GM19351 (cell line): ENCODE results near the gene HNF1A.

Experiments used
- ATAC-seq: cut with Tn5 transposase; IDR thresholded peaks from one replicate; pipeline ENCODE4 v1.9.1; 2021; ENCODE audit warnings: mild to moderate bottlenecking, moderate library complexity; ENCODE audit not compliant: unreplicated experiment

HNF1A gene

GRCh38 chr12:121009741-121010140 lies 31.4 kb downstream of the HNF1A start:
- ATAC-seq: no peak

- ATAC-seq: no peak
These were observed 32.5 kb downstream of the HNF1A start for GRCh38 chr12:121010860-121011259.

DNA sequence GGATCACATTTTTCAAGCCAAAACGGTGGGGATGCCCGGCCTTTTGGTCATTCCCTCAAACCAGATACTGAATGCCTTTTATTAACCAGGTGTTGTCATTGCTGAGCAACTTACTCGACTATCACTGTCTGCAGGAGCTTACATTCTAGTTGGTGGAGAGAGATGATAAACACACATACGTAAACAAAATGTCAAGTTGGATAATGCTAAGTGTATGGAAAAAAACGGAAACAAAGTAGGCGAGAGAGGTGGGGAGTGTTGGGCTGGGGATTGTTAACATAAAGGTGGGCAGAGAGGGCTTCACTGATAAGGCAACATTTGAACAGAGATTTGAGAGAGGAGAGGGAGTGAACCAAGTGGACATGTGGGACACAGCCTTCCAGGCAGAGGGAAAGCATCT lies 33.5 kb downstream of the HNF1A start:
- ATAC-seq: no peak

DNA sequence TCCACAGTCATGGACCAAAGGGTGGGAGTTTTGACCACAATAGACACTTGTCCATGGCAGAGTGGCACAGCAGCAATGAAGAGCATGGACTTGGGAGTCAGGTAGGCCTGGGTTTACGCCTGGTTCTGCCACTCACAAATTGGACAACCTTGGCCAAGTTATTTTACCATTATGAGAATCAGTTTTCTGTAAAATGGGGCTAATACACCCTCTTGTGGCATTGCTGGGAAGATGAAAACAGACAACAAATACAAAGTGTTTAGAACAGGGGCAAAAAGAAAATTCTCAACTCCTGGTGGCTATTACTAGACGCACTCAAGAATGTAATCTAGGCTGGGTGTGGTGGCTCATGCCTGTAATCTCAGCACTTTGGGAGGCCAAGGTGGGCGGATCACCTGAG lies 35.4 kb downstream of the HNF1A start:
- no peak for ATAC-seq

DNA sequence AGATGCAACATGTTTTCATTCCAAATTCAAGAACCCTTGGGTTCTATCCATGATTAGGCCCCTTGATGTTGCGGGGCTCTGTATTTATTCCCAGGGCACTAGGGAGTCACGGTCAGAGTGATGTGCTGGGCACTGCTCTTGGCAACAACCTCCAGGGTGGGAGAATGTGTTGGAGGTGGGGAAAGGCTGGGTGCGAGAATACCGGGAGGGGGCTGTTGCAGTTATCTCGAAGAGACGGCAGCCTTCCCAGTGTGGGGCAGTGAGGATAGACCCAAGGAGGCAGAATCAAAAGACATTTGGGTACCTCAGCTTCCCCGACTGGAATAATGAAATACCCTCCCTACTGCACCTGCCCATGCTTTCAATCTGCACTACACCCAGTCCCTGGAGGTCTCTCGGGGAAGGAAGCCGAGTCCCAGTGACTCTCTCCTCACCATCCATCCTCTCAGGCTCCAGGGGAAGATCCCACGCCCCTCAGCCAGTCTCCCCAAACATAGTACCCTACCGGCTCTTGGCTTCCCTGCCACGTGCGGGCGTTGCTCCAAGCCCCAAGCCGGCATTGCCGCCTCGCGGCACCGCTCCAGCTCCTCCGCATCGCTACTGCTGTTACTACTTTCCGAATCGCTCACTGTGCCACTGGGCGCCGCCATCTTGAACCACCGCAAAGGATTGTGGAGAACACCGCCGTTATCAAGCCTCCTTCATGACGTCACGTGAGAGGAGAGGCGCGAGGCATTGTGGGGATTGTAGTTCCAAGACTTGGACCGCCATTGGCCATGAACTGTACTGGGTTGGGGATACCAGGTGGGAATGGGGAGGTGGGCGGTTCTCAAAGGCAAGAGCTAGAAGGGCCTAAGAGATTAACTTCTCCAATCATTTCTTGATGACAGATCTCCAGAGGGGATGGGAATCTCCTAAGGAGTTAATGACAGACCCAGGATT lies 37.8 kb downstream of the HNF1A start, which contains the start of gene C12orf43:
Gene C12orf43, minus strand, starts transcription at position 663 of the 942 bp plus-strand sequence. Its CDS starts 13 bp downstream, at position 650.
- ATAC-seq: peak; percentile 99

- ATAC-seq: no peak
These were observed 39.7 kb downstream of the HNF1A start for GRCh38 chr12:121017966-121018491.

DNA sequence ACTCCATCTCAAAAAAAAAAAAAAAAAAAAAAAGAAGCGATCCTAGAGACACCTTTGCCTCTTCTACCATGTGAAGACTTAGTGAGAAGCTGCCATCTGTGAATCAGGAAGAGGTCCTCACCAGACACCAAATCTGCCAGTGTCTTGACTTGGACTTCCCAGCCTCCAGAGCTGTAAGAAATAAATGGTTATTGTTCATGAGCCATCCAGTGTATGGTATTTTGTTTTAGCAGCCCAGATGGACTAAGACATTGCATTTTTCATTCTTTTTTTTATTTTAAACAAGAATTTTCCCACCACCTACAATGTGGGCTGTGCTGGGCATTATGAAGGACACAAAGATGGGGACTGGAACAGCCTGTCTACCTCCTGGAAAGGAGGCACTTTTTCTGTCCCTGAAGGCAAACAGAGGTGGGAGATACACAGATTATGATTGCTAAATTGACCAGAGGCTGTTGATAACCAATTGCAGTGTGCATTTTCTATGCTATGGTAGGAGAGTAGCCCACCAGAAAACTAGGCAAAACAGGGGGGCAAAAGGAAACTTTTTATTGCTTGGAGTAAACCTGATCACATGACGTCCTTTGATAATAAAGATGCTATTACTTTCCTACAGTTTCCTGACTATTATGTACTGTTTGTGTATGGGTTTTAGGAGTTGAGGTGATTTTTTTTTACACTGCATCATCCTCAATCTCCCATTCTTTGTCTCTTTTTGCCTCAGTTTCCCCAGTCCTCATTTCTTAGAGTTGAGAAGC lies 40.7 kb downstream of the HNF1A start:
- ATAC-seq: no peak

DNA sequence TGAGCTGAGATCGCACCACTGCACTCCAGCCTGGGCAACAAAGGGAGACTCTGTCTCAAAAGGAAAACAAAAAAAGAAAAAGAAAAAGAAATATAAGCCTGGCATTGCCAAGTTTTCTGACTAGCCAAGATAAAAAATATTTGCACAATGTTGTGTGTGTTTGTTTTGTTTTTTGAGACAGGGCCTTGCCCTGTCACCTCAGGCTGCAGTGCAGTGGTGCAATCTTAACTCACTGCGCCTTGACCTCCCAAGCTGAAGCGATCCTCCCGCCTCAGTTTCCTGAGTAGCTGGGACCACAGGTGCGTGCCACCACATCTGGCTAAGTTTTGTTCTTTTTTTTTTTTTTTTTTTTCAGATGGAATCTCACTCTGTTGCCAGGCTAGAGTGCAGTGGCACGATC lies 43.4 kb downstream of the HNF1A start:
- ATAC-seq: no peak

DNA sequence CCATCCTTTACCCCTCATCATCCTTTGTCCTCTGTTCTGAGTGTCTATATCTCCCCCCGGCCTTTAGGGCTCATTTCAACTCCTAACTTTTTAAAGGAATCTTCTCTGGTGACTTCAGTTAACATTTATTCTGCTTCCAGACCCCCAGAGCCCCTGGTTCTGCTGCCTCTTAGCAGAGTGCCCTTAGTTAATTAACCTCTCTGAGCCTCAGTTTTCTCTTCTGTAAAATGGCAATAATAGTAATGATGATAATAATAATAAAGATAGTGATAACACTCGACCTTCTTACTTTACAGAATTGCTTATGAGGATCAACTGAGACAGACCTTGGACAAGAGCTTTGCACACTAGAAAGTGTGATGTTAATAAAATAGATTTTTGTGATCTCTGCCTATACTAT lies 44.4 kb downstream of the HNF1A start:
- no peak for ATAC-seq

DNA sequence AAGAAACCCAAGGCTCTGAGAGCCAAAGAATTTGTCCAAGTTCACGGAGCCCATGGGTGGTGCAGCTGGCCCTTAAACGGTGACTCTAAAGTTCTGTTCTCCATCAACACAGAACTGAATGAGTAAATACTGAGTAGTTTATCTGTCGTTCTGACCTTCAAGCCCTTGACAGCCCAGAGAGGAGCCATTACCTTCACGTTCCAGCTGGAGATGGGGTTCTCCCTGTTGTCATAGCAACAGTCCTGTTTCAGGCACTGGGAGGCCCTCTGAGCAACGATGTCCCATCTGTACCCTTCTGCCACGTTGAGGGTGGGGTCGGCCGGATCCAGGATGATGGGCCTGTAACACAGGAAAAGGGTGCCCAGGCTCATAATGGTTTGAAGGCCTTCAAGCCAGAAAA lies 45.5 kb downstream of the HNF1A start:
- ATAC-seq: no peak

GRCh38 chr12:121025442-121026226 lies 47.3 kb downstream of the HNF1A start:
- ATAC-seq: no peak

DNA sequence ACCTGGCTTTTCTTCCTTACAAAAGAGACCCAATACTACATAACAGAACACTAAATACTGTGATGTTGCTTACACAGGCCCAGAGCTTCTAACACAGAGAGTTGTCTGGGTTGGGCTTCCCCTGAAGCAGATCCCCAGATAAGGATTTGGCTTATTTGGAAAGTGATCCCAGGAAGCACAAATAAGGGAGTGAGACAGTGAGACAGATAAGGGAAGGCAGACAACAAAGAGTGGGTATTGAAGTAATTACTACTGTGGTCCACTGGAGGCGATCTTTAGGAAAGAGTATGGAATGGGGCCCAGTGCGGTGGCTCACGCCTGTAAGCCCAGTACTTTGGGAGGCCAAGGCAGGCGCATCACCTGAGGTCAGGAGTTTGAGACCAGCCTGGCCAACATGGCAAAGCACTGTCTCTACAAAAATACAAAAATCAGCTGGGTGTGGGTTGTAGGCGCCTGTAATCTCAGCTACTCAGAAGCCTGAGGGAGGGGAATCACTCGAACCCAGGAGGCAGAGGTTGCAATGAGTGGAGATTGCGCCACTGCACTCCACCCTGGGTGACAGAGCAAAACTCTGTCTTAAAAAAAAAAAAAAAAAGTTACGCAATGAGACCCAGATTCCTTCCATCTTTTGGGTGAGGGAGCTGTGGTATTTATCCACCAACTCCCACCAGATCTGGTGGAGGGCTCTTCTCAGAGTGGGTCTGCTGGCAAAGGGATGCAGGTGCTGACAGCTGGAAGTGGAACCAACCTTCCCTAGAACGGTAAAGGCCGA lies 48.1 kb downstream of the HNF1A start:
- no peak for ATAC-seq

- ATAC-seq: no peak
These were observed 52.4 kb downstream of the HNF1A start for GRCh38 chr12:121030576-121031212.

DNA sequence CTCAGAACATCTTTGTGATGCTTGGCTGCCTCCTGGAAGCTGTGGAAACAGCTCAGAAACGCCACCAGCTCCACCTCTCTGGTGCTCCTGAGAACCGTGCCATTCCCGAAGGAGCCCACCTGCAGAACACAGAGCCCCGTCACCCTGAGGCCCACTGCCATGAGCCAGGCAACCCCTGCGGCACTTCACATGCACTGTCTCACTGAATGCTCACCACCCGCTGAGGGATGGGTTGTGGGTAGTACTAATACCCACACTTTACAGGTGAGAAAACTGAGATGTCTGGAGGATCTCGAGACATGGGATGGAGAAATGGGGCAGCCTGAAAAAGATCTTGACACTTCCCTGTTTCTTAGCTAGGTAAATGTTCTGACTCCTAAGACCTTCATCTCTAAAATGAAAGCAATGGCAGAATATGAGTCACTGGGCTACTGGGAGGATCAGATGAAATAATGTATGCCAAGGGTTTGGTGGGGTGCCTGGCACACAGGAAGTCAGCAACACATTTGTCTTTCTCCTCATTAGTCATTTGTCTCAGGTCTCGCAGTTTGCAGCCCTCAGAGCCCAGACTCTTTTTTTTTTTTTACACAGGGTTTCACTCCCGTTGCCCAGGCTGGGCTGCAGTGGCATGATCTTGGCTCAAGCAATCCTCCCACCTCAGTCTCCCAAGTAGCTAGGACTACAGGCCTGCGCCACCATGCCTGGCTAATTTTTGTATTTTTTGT lies 55.4 kb downstream of the HNF1A start:
- ATAC-seq: no peak

DNA sequence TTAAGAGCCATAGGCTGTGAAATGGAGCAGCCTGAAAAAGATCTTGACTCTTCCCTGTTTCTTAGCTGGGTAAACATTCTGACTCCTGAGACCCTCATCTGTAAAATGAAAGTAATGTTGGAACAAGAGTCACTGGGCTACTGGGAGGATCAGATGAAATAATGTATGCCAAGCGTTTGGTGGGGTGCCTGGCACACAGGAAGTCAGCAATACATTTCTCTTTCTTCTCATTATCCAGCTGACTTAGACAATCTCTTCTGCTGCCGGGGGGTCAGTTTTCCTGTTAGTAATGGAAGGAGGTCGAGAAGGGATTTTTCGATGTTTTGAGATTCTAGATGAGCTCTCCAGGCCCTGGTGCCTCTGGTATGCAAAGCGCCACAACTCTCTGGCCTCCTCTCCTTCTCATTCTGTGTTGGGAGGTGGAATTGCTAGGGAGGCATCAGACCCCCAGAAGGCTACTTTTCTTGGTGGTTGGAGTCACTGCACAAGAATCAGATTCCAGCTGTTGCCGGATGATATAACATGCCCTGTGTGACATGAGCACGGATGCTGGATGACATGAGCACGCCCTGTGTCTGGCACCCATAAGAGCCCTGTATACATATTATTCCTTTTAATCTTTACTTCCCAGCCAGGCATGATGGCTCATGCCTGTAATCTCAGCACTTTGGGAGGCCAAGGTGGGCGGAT lies 56.4 kb downstream of the HNF1A start:
- ATAC-seq: no peak

DNA sequence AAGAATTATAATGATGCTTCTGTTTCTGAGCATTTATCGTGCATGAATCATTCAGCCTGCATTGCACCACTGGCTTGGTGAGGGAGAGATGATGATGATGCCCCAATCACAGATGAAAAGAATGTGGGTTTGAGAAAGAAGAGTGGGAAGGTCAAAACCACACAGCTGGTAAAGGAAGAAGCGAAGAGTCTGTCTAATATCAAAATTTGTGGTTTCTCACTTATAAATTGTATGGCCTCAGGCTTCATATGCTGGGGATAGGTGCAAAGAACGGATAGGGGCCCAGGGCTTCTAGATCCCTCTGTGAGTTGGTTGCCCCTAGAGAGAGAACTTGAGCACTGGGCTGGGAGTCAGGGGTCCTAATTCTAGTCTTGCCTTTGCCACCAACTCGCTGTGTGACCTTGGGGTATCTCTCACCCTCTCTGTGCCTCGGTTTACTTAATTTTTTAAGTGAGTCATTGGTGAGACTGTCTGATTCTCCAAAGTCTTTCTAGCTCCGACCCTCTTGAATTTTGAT lies 58.5 kb downstream of the HNF1A start:
- ATAC-seq: no peak

DNA sequence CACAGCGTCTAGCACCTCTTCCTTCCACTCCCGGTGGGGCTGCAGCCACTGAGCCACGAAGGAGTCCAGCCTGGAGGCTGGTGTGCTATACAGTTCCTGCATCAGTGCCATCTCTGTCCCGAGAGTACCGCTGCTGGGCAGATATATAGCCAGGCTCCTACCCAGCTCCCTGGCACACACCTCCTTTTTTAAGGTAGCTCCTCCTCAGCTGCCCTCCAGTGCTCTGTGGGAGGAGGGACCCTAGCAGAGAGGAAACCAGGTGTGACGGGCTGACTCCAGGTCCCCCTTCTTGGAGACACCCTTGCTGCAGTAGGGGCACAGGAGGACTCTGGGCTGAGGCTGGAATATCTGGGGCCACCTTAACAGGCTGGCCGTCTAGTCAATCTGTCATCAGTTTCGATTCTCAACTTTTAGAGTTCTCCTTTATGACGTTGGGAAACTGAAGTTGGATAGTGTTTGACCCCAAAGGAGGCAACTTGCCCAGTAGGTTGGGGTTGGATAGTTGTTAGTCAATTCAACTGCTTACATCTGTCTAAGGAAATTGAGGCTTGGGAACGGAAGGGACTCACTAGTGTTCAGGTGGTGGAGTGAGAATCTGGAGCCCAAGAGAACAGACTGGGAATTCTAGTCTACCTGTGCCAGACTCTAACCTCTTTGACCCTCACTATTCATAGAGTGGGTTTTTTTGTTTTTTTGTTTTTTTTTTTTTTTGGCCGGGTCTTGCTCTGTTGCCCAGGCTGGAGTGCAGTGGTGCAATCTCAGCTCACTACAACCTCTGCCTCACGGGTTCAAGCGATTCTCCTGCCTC lies 60.7 kb downstream of the HNF1A start, which contains the start of gene OASL:
Gene OASL, minus strand, starts transcription at position 386 of the 808 bp plus-strand sequence. Its CDS starts 275 bp downstream, at position 111.
- ATAC-seq: no peak
